GM20000 (cell line): ENCODE results near the gene GRAMD1B.

Experiments used
- DNase-seq: peaks from one replicate; pipeline ENCODE4 v3.0.0; 2012; ENCODE audit warnings: low spot score
- CTCF ChIP-seq: IDR thresholded peaks from 2 replicates; pipeline ENCODE4 v1.5.1; 2012; ENCODE audit warnings: mild to moderate bottlenecking, control low read depth; ENCODE audit errors: extremely low read depth, missing control alignments

The GRAMD1B gene

GRCh38 chr11:123545726-123546270, 115.7 kb downstream of the GRAMD1B start:
- no peak for DNase-seq
- TF ChIP-seq CTCF: no peak

- TF ChIP-seq CTCF: no peak
- no peak for DNase-seq
Measured at GRCh38 chr11:123546515-123546914, 116.4 kb downstream of the GRAMD1B start.

- TF ChIP-seq CTCF: no peak
Measured at GRCh38 chr11:123547180-123547579, 117.1 kb downstream of the GRAMD1B start.

GRCh38 chr11:123548774-123549173, 118.7 kb downstream of the GRAMD1B start:
- TF ChIP-seq CTCF: no peak
- DNase-seq: no peak

More at GRCh38 chr11:123547180-123547579, 117.1 kb downstream of the GRAMD1B start:
- DNase-seq: peak; percentile 61

- no peak for TF ChIP-seq CTCF
Measured at GRCh38 chr11:123549926-123550917, 120.2 kb downstream of the GRAMD1B start.

GRCh38 chr11:123551079-123551478, 121.0 kb downstream of the GRAMD1B start:
- TF ChIP-seq CTCF: no peak
- DNase-seq: no peak

More at GRCh38 chr11:123549926-123550917, 120.2 kb downstream of the GRAMD1B start:
- no peak for DNase-seq

- no peak for DNase-seq
- no peak for TF ChIP-seq CTCF
Measured at GRCh38 chr11:123556633-123557032, 126.6 kb downstream of the GRAMD1B start.
